ENCODE results near the gene ZMYND19. TPM values are rescaled to one million over a fixed set of nuclear protein-coding genes. Genes with fewer than 3 reads are reported as not detected.

ZMYND19 gene
- total RNA-seq, 1 donor from 2014 or later = 31.4 TPM

DNA sequence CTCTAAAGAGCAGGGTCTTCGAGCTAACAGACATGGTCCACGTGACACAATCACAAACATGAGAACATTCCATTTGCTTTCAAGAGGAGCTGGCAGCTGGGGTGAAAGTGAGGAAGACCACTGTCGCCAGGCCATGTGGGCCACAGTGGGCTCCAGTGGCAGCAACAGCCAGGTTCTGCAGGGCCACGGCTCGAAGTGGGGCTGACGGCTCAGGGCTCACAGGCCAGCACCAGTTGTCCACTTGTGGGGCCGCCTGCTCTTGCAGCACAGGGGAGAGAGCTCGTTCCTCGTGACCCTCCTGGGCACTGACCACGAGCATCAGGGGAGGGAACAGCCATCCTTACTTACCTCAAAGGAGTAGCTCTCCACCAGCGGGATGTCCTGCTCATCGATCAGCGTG lies 2.0 kb downstream of the ZMYND19 start:
- DNase-seq (ENCODE audit: extremely low spot score, unreplicated experiment) = no peak
- Mint-ChIP-seq H3K27ac (ENCODE audit: unreplicated experiment) (no peak overlapping the region), H3K4me1 (ENCODE audit: unreplicated experiment) (peaks cover 11% of the 10 kb centered on the region), H3K27me3 (ENCODE audit: unreplicated experiment) (no peaks in the 10 kb centered on the region), H3K4me3 (ENCODE audit: unreplicated experiment) (no peak overlapping the region), H3K9me3 (ENCODE audit: unreplicated experiment) (no peaks in the 10 kb centered on the region), H3K36me3 (ENCODE audit: unreplicated experiment) (peaks cover 15% of the 10 kb centered on the region)
- TF ChIP-seq CTCF (IDR thresholded peaks at IDR 0.05) = no peak

GRCh38 chr9:137586854-137587253 lies 3.5 kb downstream of the ZMYND19 start:
- Mint-ChIP-seq H3K36me3 (ENCODE audit: unreplicated experiment) (peaks cover 23% of the 10 kb centered on the region), H3K4me3 (ENCODE audit: unreplicated experiment) (no peak overlapping the region)

GRCh38 chr9:137583957-137584356 lies 6.4 kb downstream of the ZMYND19 start:
- no peak for TF ChIP-seq CTCF (IDR thresholded peaks at IDR 0.05)
- Mint-ChIP-seq H3K4me1 (ENCODE audit: unreplicated experiment) (peaks cover 11% of the 10 kb centered on the region), H3K36me3 (ENCODE audit: unreplicated experiment) (peaks cover 27% of the 10 kb centered on the region), H3K27me3 (ENCODE audit: unreplicated experiment) (no peaks in the 10 kb centered on the region), H3K27ac (ENCODE audit: unreplicated experiment) (peak overlapping the region; percentile 54), H3K9me3 (ENCODE audit: unreplicated experiment) (no peaks in the 10 kb centered on the region), H3K4me3 (ENCODE audit: unreplicated experiment) (no peak overlapping the region)
- DNase-seq (ENCODE audit: extremely low spot score, unreplicated experiment) = no peak

More at GRCh38 chr9:137586854-137587253, 3.5 kb downstream of the ZMYND19 start:
- H3K4me1 Mint-ChIP-seq (ENCODE audit: unreplicated experiment) = peaks cover 11% of the 10 kb centered on the region
- H3K27me3 Mint-ChIP-seq (ENCODE audit: unreplicated experiment) = no peaks in the 10 kb centered on the region
- DNase-seq (ENCODE audit: extremely low spot score, unreplicated experiment) = no peak
- TF ChIP-seq CTCF (IDR thresholded peaks at IDR 0.05) = no peak
- H3K9me3 Mint-ChIP-seq (ENCODE audit: unreplicated experiment) = no peaks in the 10 kb centered on the region
- no peak overlapping the region for H3K27ac Mint-ChIP-seq (ENCODE audit: unreplicated experiment)

DNA sequence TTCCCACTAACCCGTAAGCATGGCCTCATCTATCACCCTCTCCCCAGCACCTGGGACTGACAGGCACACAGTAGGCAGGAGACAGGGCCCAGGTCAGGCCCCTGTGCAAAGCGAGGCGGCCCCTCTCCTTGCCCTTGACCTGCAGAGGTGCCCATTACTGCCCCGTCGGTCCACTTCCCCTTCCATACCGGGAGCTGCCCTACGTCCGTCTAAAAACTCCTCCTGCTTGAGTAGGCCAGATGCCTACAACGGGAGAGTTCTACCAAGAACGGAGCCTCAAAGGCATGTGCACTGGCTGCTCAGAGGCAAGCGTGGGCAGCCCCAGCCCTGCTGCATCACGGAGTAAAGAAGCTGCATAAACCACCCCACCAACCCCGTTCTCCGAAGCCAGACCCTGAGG lies 7.0 kb downstream of the ZMYND19 start:
- H3K9me3 Mint-ChIP-seq (ENCODE audit: unreplicated experiment) = no peaks in the 10 kb centered on the region
- no peak for TF ChIP-seq CTCF (IDR thresholded peaks at IDR 0.05)
- H3K4me3 Mint-ChIP-seq (ENCODE audit: unreplicated experiment) = no peak overlapping the region
- H3K4me1 Mint-ChIP-seq (ENCODE audit: unreplicated experiment) = peaks cover 12% of the 10 kb centered on the region
- peaks cover 27% of the 10 kb centered on the region for H3K36me3 Mint-ChIP-seq (ENCODE audit: unreplicated experiment)
- no peak overlapping the region for H3K27ac Mint-ChIP-seq (ENCODE audit: unreplicated experiment)
- DNase-seq (ENCODE audit: extremely low spot score, unreplicated experiment) = no peak
- no peaks in the 10 kb centered on the region for H3K27me3 Mint-ChIP-seq (ENCODE audit: unreplicated experiment)

DNA sequence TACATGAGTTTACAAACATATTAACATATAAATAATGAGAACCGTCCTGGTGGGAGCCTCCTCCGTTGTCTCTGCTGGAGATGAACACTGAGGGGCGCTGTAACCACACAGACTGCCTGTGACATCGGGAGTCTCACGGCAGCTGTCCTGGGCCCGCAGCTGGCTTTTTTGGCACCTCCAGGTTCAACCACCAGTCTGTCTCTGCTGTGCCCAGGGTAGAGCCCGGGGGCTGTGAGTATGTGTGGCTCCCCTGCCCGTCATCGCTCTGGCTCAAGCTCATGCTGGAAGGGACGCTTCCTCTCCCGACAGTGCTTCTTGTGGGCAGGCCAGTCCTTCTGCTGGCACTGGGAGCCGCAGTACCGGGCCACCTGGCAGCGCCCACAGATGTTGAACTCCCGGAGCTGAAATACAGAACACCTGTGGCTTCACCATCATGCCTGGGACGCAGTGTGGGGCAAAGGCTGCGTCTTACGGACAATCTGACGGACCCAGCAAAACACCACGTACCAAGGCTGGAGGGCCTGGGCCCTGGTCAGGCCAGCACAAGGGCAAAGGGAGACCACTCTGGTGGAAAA lies 7.9 kb downstream of the ZMYND19 start:
- Mint-ChIP-seq H3K36me3 (ENCODE audit: unreplicated experiment) (peaks cover 22% of the 10 kb centered on the region), H3K4me1 (ENCODE audit: unreplicated experiment) (peaks cover 18% of the 10 kb centered on the region), H3K9me3 (ENCODE audit: unreplicated experiment) (no peaks in the 10 kb centered on the region), H3K27me3 (ENCODE audit: unreplicated experiment) (no peaks in the 10 kb centered on the region), H3K27ac (ENCODE audit: unreplicated experiment) (no peak overlapping the region), H3K4me3 (ENCODE audit: unreplicated experiment) (no peak overlapping the region)
- peak; percentile 33 for TF ChIP-seq CTCF (IDR thresholded peaks at IDR 0.05)
- DNase-seq (ENCODE audit: extremely low spot score, unreplicated experiment) = no peak
